GM12878 (cell line): ENCODE measurements around the gene HSPB7. TPM values are rescaled to one million over a fixed set of nuclear protein-coding genes. Genes with fewer than 3 reads are reported as not detected.

Experiments
- polyA plus RNA-seq, 11 experiments: library from polyadenylated mRNA; depleted of rRNA in 4 of 11; unstranded in 6 of 11; stranded (reverse) in 5 of 11; fragments of >200 nt; fragmentation: Nextera tagmentation in 4 of 11; fragmentation: Illumina TruSeq in 1 of 11; extraction: Ambion mirVana in 4 of 11; extraction: Trizol in 1 of 11; gene quantifications; 1 replicate in 1 of 11; 2 replicates in 10 of 11; pipeline versions ENCODE4 v1.2.1 to v1.2.3, GENCODE V29; 2011 to 2016; ENCODE audit warnings: inconsistent platforms in 2 of 11, missing spikeins in 2 of 11, low read depth in 1 of 11
- small RNA-seq: library from RNA; depleted of rRNA; stranded (forward); fragments of <200 nt; gene quantifications from one replicate; pipeline ENCODE3, GENCODE V24; 2014
- total RNA-seq, 4 experiments: library from RNA; depleted of rRNA in 3 of 4; stranded (reverse); fragments of >200 nt in 3 of 4; fragmentation: Illumina TruSeq in 1 of 4; extraction: Trizol in 1 of 4; gene quantifications; 2 replicates each; pipeline versions ENCODE4 v1.2.1 to v1.2.3, GENCODE V29; 2013 to 2021

The HSPB7 gene
- total and polyA plus RNA-seq, 10 of the 15 experiments (the other 5 are each of a cell fraction or from before 2014, with no cell fraction given): 0.34 TPM; not detected in 9

Small RNA genes within 50 kb of the gene (small RNA-seq; reads per million reads assigned to genes)
- gene AL355994.1 (not detected), gene AL355994.5 (not detected)

Other genes starting within 250 kb of the HSPB7 start
Only the 7 nearest of the 10 such genes appear.
- 18.9 and 20.9 TPM in 2 replicates for gene SPEN, start 170.3 kb downstream of the HSPB7 start, total RNA-seq (2014; rRNA removed)
- gene SPEN, start 170.3 kb downstream of the HSPB7 start, total RNA-seq (2014; rRNA removed; fragmentation: Illumina TruSeq; extraction: Trizol): 16.5 and 18.2 TPM in 2 replicates
- gene SPEN, start 170.3 kb downstream of the HSPB7 start, total RNA-seq (2021): 57.5 and 58.7 TPM in 2 replicates
- gene SPEN, start 170.3 kb downstream of the HSPB7 start, polyA plus RNA-seq (2011; rRNA removed): 6.1 and 6.7 TPM in 2 replicates
- gene SPEN, start 170.3 kb downstream of the HSPB7 start, polyA plus RNA-seq (2014; fragmentation: Illumina TruSeq; extraction: Trizol): 45.0 and 58.7 TPM in 2 replicates
- gene SPEN, start 170.3 kb downstream of the HSPB7 start, polyA plus RNA-seq (2014; fragmentation: Nextera tagmentation; extraction: Ambion mirVana): 10 to 100 TPM in 1 of 2 experiments, 1 to 10 TPM in 1; 5.2 to 12.9 TPM
- gene SPEN, start 170.3 kb downstream of the HSPB7 start, polyA plus RNA-seq (2014; rRNA removed): 28.4 and 34.9 TPM in 2 replicates
- gene SPEN, start 170.3 kb downstream of the HSPB7 start, polyA plus RNA-seq (2016; fragmentation: Nextera tagmentation; extraction: Ambion mirVana): 10 to 100 TPM; 21.3 to 36.2 TPM
- 45.2 and 49.8 TPM in 2 replicates for gene ZBTB17, start 41.9 kb downstream of the HSPB7 start, total RNA-seq (2014; rRNA removed)
- 19.5 and 22.2 TPM in 2 replicates for gene ZBTB17, start 41.9 kb downstream of the HSPB7 start, total RNA-seq (2014; rRNA removed; fragmentation: Illumina TruSeq; extraction: Trizol)
- gene ZBTB17, start 41.9 kb downstream of the HSPB7 start, total RNA-seq (2021): 51.0 and 59.4 TPM in 2 replicates
- gene ZBTB17, start 41.9 kb downstream of the HSPB7 start, polyA plus RNA-seq (2011; rRNA removed): 19.4 and 40.4 TPM in 2 replicates
- gene ZBTB17, start 41.9 kb downstream of the HSPB7 start, polyA plus RNA-seq (2014; fragmentation: Illumina TruSeq; extraction: Trizol): 3.9 and 11.1 TPM in 2 replicates
- 1 to 10 TPM in 1 of 2 experiments, under 1 TPM in 1; 0.87 to 4.3 TPM for gene ZBTB17, start 41.9 kb downstream of the HSPB7 start, polyA plus RNA-seq (2014; fragmentation: Nextera tagmentation; extraction: Ambion mirVana)
- gene ZBTB17, start 41.9 kb downstream of the HSPB7 start, polyA plus RNA-seq (2014; rRNA removed): 43.7 and 59.6 TPM in 2 replicates
- 10 to 100 TPM; 36.9 to 44.1 TPM for gene ZBTB17, start 41.9 kb downstream of the HSPB7 start, polyA plus RNA-seq (2016; fragmentation: Nextera tagmentation; extraction: Ambion mirVana)
- not detected in 2 replicates for gene SRARP, start 13.8 kb downstream of the HSPB7 start, total RNA-seq (2014; rRNA removed)
- not detected in 2 replicates for gene SRARP, start 13.8 kb downstream of the HSPB7 start, total RNA-seq (2014; rRNA removed; fragmentation: Illumina TruSeq; extraction: Trizol)
- gene SRARP, start 13.8 kb downstream of the HSPB7 start, total RNA-seq (2021): not detected in 2 replicates
- gene SRARP, start 13.8 kb downstream of the HSPB7 start, polyA plus RNA-seq (2011; rRNA removed): 0.03 TPM in 1 of 2 replicates, not detected in the other
- not detected in 2 replicates for gene SRARP, start 13.8 kb downstream of the HSPB7 start, polyA plus RNA-seq (2014; fragmentation: Illumina TruSeq; extraction: Trizol)
- not detected for gene SRARP, start 13.8 kb downstream of the HSPB7 start, polyA plus RNA-seq (2014; fragmentation: Nextera tagmentation; extraction: Ambion mirVana)
- 0.06 TPM in 1 of 2 replicates, not detected in the other for gene SRARP, start 13.8 kb downstream of the HSPB7 start, polyA plus RNA-seq (2014; rRNA removed)
- gene SRARP, start 13.8 kb downstream of the HSPB7 start, polyA plus RNA-seq (2016; fragmentation: Nextera tagmentation; extraction: Ambion mirVana): not detected
- not detected in 2 replicates for gene CLCNKA, start 4.0 kb upstream of the HSPB7 start, total RNA-seq (2014; rRNA removed)
- gene CLCNKA, start 4.0 kb upstream of the HSPB7 start, total RNA-seq (2014; rRNA removed; fragmentation: Illumina TruSeq; extraction: Trizol): not detected in 2 replicates
- 0.08 TPM in 1 of 2 replicates, not detected in the other for gene CLCNKA, start 4.0 kb upstream of the HSPB7 start, total RNA-seq (2021)
- gene CLCNKA, start 4.0 kb upstream of the HSPB7 start, polyA plus RNA-seq (2011; rRNA removed): 0.05 and 0.06 TPM in 2 replicates
- not detected in 2 replicates for gene CLCNKA, start 4.0 kb upstream of the HSPB7 start, polyA plus RNA-seq (2014; fragmentation: Illumina TruSeq; extraction: Trizol)
- under 1 TPM in 1 of 2 experiments, not detected in 1; 0.02 TPM for gene CLCNKA, start 4.0 kb upstream of the HSPB7 start, polyA plus RNA-seq (2014; fragmentation: Nextera tagmentation; extraction: Ambion mirVana)
- gene CLCNKA, start 4.0 kb upstream of the HSPB7 start, polyA plus RNA-seq (2014; rRNA removed): 0.10 and 0.23 TPM in 2 replicates
- under 1 TPM in 1 of 2 experiments, not detected in 1; 0.15 TPM for gene CLCNKA, start 4.0 kb upstream of the HSPB7 start, polyA plus RNA-seq (2016; fragmentation: Nextera tagmentation; extraction: Ambion mirVana)
- not detected in 2 replicates for gene CLCNKB, start 25.7 kb upstream of the HSPB7 start, total RNA-seq (2014; rRNA removed)
- not detected in 2 replicates for gene CLCNKB, start 25.7 kb upstream of the HSPB7 start, total RNA-seq (2014; rRNA removed; fragmentation: Illumina TruSeq; extraction: Trizol)
- gene CLCNKB, start 25.7 kb upstream of the HSPB7 start, total RNA-seq (2021): not detected in 2 replicates
- not detected in 2 replicates for gene CLCNKB, start 25.7 kb upstream of the HSPB7 start, polyA plus RNA-seq (2011; rRNA removed)
- gene CLCNKB, start 25.7 kb upstream of the HSPB7 start, polyA plus RNA-seq (2014; fragmentation: Illumina TruSeq; extraction: Trizol): not detected in 2 replicates
- under 1 TPM in 1 of 2 experiments, not detected in 1; 0.05 TPM for gene CLCNKB, start 25.7 kb upstream of the HSPB7 start, polyA plus RNA-seq (2014; fragmentation: Nextera tagmentation; extraction: Ambion mirVana)
- gene CLCNKB, start 25.7 kb upstream of the HSPB7 start, polyA plus RNA-seq (2014; rRNA removed): not detected in 2 replicates
- gene CLCNKB, start 25.7 kb upstream of the HSPB7 start, polyA plus RNA-seq (2016; fragmentation: Nextera tagmentation; extraction: Ambion mirVana): not detected
- gene FAM131C, start 55.6 kb upstream of the HSPB7 start, total RNA-seq (2014; rRNA removed): not detected in 2 replicates
- gene FAM131C, start 55.6 kb upstream of the HSPB7 start, total RNA-seq (2014; rRNA removed; fragmentation: Illumina TruSeq; extraction: Trizol): not detected in 2 replicates
- not detected in 2 replicates for gene FAM131C, start 55.6 kb upstream of the HSPB7 start, total RNA-seq (2021)
- not detected in 2 replicates for gene FAM131C, start 55.6 kb upstream of the HSPB7 start, polyA plus RNA-seq (2011; rRNA removed)
- gene FAM131C, start 55.6 kb upstream of the HSPB7 start, polyA plus RNA-seq (2014; fragmentation: Illumina TruSeq; extraction: Trizol): 0.03 TPM in 1 of 2 replicates, not detected in the other
- gene FAM131C, start 55.6 kb upstream of the HSPB7 start, polyA plus RNA-seq (2014; fragmentation: Nextera tagmentation; extraction: Ambion mirVana): not detected
- gene FAM131C, start 55.6 kb upstream of the HSPB7 start, polyA plus RNA-seq (2014; rRNA removed): not detected in 2 replicates
- gene FAM131C, start 55.6 kb upstream of the HSPB7 start, polyA plus RNA-seq (2016; fragmentation: Nextera tagmentation; extraction: Ambion mirVana): not detected
- gene EPHA2, start 138.0 kb upstream of the HSPB7 start, total RNA-seq (2014; rRNA removed): 0.16 and 0.28 TPM in 2 replicates
- 0.05 and 0.09 TPM in 2 replicates for gene EPHA2, start 138.0 kb upstream of the HSPB7 start, total RNA-seq (2014; rRNA removed; fragmentation: Illumina TruSeq; extraction: Trizol)
- 0.32 and 0.51 TPM in 2 replicates for gene EPHA2, start 138.0 kb upstream of the HSPB7 start, total RNA-seq (2021)
- 0.06 and 0.27 TPM in 2 replicates for gene EPHA2, start 138.0 kb upstream of the HSPB7 start, polyA plus RNA-seq (2011; rRNA removed)
- gene EPHA2, start 138.0 kb upstream of the HSPB7 start, polyA plus RNA-seq (2014; fragmentation: Illumina TruSeq; extraction: Trizol): 0.12 and 0.24 TPM in 2 replicates
- not detected for gene EPHA2, start 138.0 kb upstream of the HSPB7 start, polyA plus RNA-seq (2014; fragmentation: Nextera tagmentation; extraction: Ambion mirVana)
- 0.04 and 0.16 TPM in 2 replicates for gene EPHA2, start 138.0 kb upstream of the HSPB7 start, polyA plus RNA-seq (2014; rRNA removed)
- under 1 TPM; 0.19 to 0.37 TPM for gene EPHA2, start 138.0 kb upstream of the HSPB7 start, polyA plus RNA-seq (2016; fragmentation: Nextera tagmentation; extraction: Ambion mirVana)